Epithelial cell of esophagus (primary cell): ENCODE measurements around the gene FKBP15.

Experiments used
- DNase-seq: peaks from one replicate; pipeline ENCODE4 v3.0.0; 2010; ENCODE audit warnings: low read depth
- H3K4me3 ChIP-seq: 2 replicates; pipeline ENCODE4 v1.5.1; 2011; ENCODE audit warnings: mild to moderate bottlenecking, low read length, control low read depth
- CTCF ChIP-seq: IDR thresholded peaks from 2 replicates; pipeline ENCODE4 v1.5.1; 2011; ENCODE audit warnings: low read depth, mild to moderate bottlenecking, low read length, control low read depth, inconsistent platforms; ENCODE audit not compliant: insufficient read depth; ENCODE audit errors: missing control alignments

Gene FKBP15

GRCh38 chr9:113221003-113221799, at the start of gene FKBP15, which contains the start of gene SLC31A1:
Gene FKBP15, minus strand, starts transcription at chr9:113221277. Its CDS starts 34 bp downstream, at chr9:113221243.
Gene SLC31A1, plus strand, starts transcription at chr9:113221544. Its CDS starts 34,605 bp downstream, at chr9:113256149.
- DNase-seq, result peak; percentile 99
- peak within 1 kb of the TSS; percentile 97 for H3K4me3 ChIP-seq
- TF ChIP-seq CTCF, result no peak

- no peak overlapping the region for H3K4me3 ChIP-seq
- no peak for TF ChIP-seq CTCF
- no peak for DNase-seq
Measured at GRCh38 chr9:113269871-113270270, 48.8 kb upstream of the FKBP15 start.

GRCh38 chr9:113269355-113269754, 48.3 kb upstream of the FKBP15 start:
- no peak for TF ChIP-seq CTCF
- no peak for DNase-seq
- H3K4me3 ChIP-seq, result no peak overlapping the region

GRCh38 chr9:113267911-113268566, 47.0 kb upstream of the FKBP15 start:
- no peak overlapping the region for H3K4me3 ChIP-seq
- no peak for TF ChIP-seq CTCF
- DNase-seq, result no peak

- TF ChIP-seq CTCF, result no peak
- no peak overlapping the region for H3K4me3 ChIP-seq
- no peak for DNase-seq
Measured at GRCh38 chr9:113266174-113266573, 45.1 kb upstream of the FKBP15 start.

GRCh38 chr9:113261917-113262671, 41.0 kb upstream of the FKBP15 start:
- no peak overlapping the region for H3K4me3 ChIP-seq
- TF ChIP-seq CTCF, result no peak
- no peak for DNase-seq
